Transverse colon (tissue), 4 donors: ENCODE data around the gene MORC1.

Experiments
- CTCF ChIP-seq, 5 experiments: fragments of 200-600 bp in 3 of 5; fragments of 450-650 bp in 2 of 5; sonication (generic) in 3 of 5; IDR thresholded peaks; 1 replicate in 2 of 5; 2 replicates in 3 of 5; pipeline ENCODE4 v1.5.1; 2016 to 2017; ENCODE audit warnings: antibody characterized with exemption in 5 of 5, inconsistent platforms in 3 of 5, mild to moderate bottlenecking in 2 of 5, moderate library complexity in 1 of 5
- EP300 ChIP-seq: sonication (generic); formaldehyde crosslinking; IDR thresholded peaks from one replicate; pipeline ENCODE4 v1.6.1; 2017; ENCODE audit warnings: antibody characterized with exemption, low read depth
- POLR2A ChIP-seq: fragments of 450-650 bp; IDR thresholded peaks from one replicate; pipeline ENCODE4 v1.6.1; 2016; ENCODE audit warnings: antibody characterized with exemption, mild to moderate bottlenecking, moderate library complexity
- POLR2AphosphoS5 ChIP-seq, 3 donors: sonication (generic); formaldehyde crosslinking; IDR thresholded peaks; one replicate each; pipeline ENCODE4 v1.6.1; 2016; ENCODE audit warnings: antibody characterized with exemption in 3 of 3

- TF ChIP-seq POLR2AphosphoS5 (IDR thresholded peaks at IDR 0.05) (no peak), CTCF (IDR thresholded peaks at IDR 0.05) (no peak), POLR2A (no peak), EP300 (no peak)
Measured at GRCh38 chr3:109112946-109113760, 4.8 kb downstream of the MORC1 start.
